HepG2 (cell line): ENCODE results near the gene ZBTB46. TPM values are rescaled to one million over a fixed set of nuclear protein-coding genes. Genes with fewer than 3 reads are reported as not detected.

Experiments
- ATAC-seq: fragments of 200-7000 bp; cut with Tn5 transposase; 3 replicates; pipeline ENCODE4 v1.9.1; 2020; ENCODE audit warnings: mild to moderate bottlenecking, moderate library complexity
- BruUV-seq: library from RNA; stranded (reverse); fragments of 400-500 nt; replicated peaks from 2 replicates; lab custom pipeline; 2021; lab: Mats Ljungman, UMichigan
- CTCF ChIA-PET: fragments of 300-600 bp; formaldehyde crosslinking; extraction: SDS; loops from one replicate; lab custom pipeline; 2021; ENCODE audit warnings: low total read pairs, inconsistent platforms, low intra/inter-chr PET ratio; lab: Yijun Ruan, JAX
- POLR2A ChIA-PET: fragments of 350-600 bp; sonication (Branson Sonifier 250); formaldehyde crosslinking; loops from one replicate; lab custom pipeline; 2020; ENCODE audit warnings: antibody characterized with exemption, inconsistent platforms; lab: Yijun Ruan, JAX
- DNase-seq: peaks from one replicate; pipeline ENCODE4 v3.0.0-alpha.2; 2015; ENCODE audit warnings: low spot score
- FAIRE-seq: peaks from 3 replicates; lab custom pipeline; 2011; peaks lifted over from hg19 to GRCh38; lab: Jason Lieb, UNC
- H2AFZ ChIP-seq: one replicate; pipeline ENCODE4 v1.6.1; 2011; ENCODE audit warnings: low read length, inconsistent platforms
- H3K27ac ChIP-seq: fragments of 300-600 bp; 3 replicates; pipeline ENCODE4 v1.8.0; 2011; ENCODE audit warnings: mixed run types, mild to moderate bottlenecking, mixed read lengths, low read length, inconsistent platforms; ENCODE audit not compliant: insufficient read depth; ENCODE audit errors: extremely low read length
- H3K27me3 ChIP-seq, 2 experiments: fragments of 200-600 bp in 1 of 2; 2 replicates in 1 of 2; 3 replicates in 1 of 2; pipeline versions ENCODE4 v1.6.0 to v1.8.0; 2011; ENCODE audit warnings: low read length in 2 of 2, mild to moderate bottlenecking in 2 of 2, moderate library complexity in 2 of 2, inconsistent platforms in 1 of 2; ENCODE audit not compliant: insufficient read depth in 2 of 2, control insufficient read depth in 1 of 2
- H3K36me3 ChIP-seq, 2 experiments: fragments of 200-600 bp in 1 of 2; replicated peaks in 1 of 2; 2 replicates in 1 of 2; 3 replicates in 1 of 2; pipeline versions ENCODE4 v1.5.1 to v1.8.0; 2011; ENCODE audit warnings: low read length in 2 of 2, inconsistent platforms in 1 of 2; ENCODE audit not compliant: insufficient read depth in 2 of 2, control insufficient read depth in 1 of 2
- H3K4me1 ChIP-seq: 2 replicates; pipeline ENCODE4 v1.5.1; 2012; ENCODE audit warnings: low read length, inconsistent platforms; ENCODE audit not compliant: insufficient read depth
- H3K4me2 ChIP-seq: 2 replicates; pipeline ENCODE4 v1.6.0; 2011; ENCODE audit warnings: low read depth, low read length, inconsistent platforms
- H3K4me3 ChIP-seq, 3 experiments: fragments of 200-600 bp in 1 of 3; sonication (generic), shearing (Covaris generic) in 1 of 3; replicated peaks in 1 of 3; 2 replicates each; pipeline ENCODE4 v1.5.1; 2011 to 2016; ENCODE audit warnings: low read length in 3 of 3, inconsistent platforms in 2 of 3, low read depth in 2 of 3, mild to moderate bottlenecking in 2 of 3, control low read depth in 1 of 3, mixed read lengths in 1 of 3; ENCODE audit not compliant: insufficient read depth in 1 of 3
- H3K79me2 ChIP-seq: one replicate; pipeline ENCODE4 v1.6.1; 2011; ENCODE audit warnings: low read length, inconsistent platforms; ENCODE audit not compliant: insufficient read depth
- H3K9ac ChIP-seq: 2 replicates; pipeline ENCODE4 v1.6.0; 2011; ENCODE audit warnings: mild to moderate bottlenecking, low read depth, low read length, inconsistent platforms; ENCODE audit not compliant: insufficient read depth
- H3K9me3 ChIP-seq: 2 replicates; pipeline ENCODE4 v1.5.1; 2012; ENCODE audit warnings: mild to moderate bottlenecking, low read length
- H4K20me1 ChIP-seq: 2 replicates; pipeline ENCODE4 v1.6.0; 2011; ENCODE audit warnings: inconsistent platforms, mild to moderate bottlenecking, low read length, moderate library complexity; ENCODE audit not compliant: insufficient read depth
- CREBL2 ChIP-seq: sonication (generic); formaldehyde crosslinking; IDR thresholded peaks from 2 replicates; pipeline ENCODE4 v1.8.1; 2023; ENCODE audit warnings: missing genetic modification reagents, mild to moderate bottlenecking, borderline replicate concordance
- ETV5 ChIP-seq: IDR thresholded peaks from 2 replicates; pipeline ENCODE4 v1.6.1; 2018; ENCODE audit warnings: missing biosample characterization, missing genetic modification reagents, inconsistent platforms, borderline replicate concordance
- GATA4 ChIP-seq: sonication (generic); IDR thresholded peaks from 2 replicates; pipeline ENCODE4 v1.6.1; 2016; ENCODE audit warnings: antibody characterized with exemption, low read depth, borderline replicate concordance
- KAT8 ChIP-seq: IDR thresholded peaks from 2 replicates; pipeline ENCODE4 v1.6.1; 2016; ENCODE audit warnings: missing genetic modification reagents, missing compliant biosample characterization
- NCOA5 ChIP-seq: sonication (generic); formaldehyde crosslinking; IDR thresholded peaks from 2 replicates; pipeline ENCODE4 v1.4.0; 2020; ENCODE audit warnings: missing genetic modification reagents
- SETDB1 ChIP-seq: sonication (generic); formaldehyde crosslinking; IDR thresholded peaks from 2 replicates; pipeline ENCODE4 v1.5.1; 2020; ENCODE audit warnings: missing genetic modification reagents, mild to moderate bottlenecking, borderline replicate concordance
- SKIL ChIP-seq: sonication (generic); formaldehyde crosslinking; IDR thresholded peaks from 2 replicates; pipeline ENCODE4 v1.8.0; 2022; ENCODE audit warnings: missing genetic modification reagents, mild to moderate bottlenecking, moderate library complexity, borderline replicate concordance
- SMYD3 ChIP-seq: sonication (generic); formaldehyde crosslinking; IDR thresholded peaks from 2 replicates; pipeline ENCODE4 v1.8.1; 2023; ENCODE audit warnings: mild to moderate bottlenecking, missing genetic modification reagents
- TBP ChIP-seq: sonication (generic); formaldehyde crosslinking; IDR thresholded peaks from 2 replicates; pipeline ENCODE4 v1.5.0; 2020; ENCODE audit warnings: missing genetic modification reagents
- ZNF207 ChIP-seq: fragments of 450-650 bp; IDR thresholded peaks from 2 replicates; pipeline ENCODE4 v1.6.1; 2016; ENCODE audit warnings: antibody characterized with exemption, borderline replicate concordance
- ZNF430 ChIP-seq: sonication (generic); formaldehyde crosslinking; IDR thresholded peaks from 2 replicates; pipeline ENCODE4 v1.9.0; 2021; ENCODE audit warnings: mild to moderate bottlenecking, missing genetic modification reagents
- ZNF605 ChIP-seq: sonication (generic); formaldehyde crosslinking; IDR thresholded peaks from 2 replicates; pipeline ENCODE4 v1.8.0; 2022; ENCODE audit warnings: mild to moderate bottlenecking, missing genetic modification reagents
- ZSCAN21 ChIP-seq: sonication (generic); formaldehyde crosslinking; IDR thresholded peaks from 2 replicates; pipeline ENCODE4 v1.8.0; 2022; ENCODE audit warnings: mild to moderate bottlenecking, missing genetic modification reagents, moderate library complexity, borderline replicate concordance
- WGBS: methylation state at CpG from one replicate; pipeline ENCODE4 v1.1.6; 2017; ENCODE audit warnings: low lambda C conversion rate; 5-methylcytosine and 5-hydroxymethylcytosine counted together
- in situ Hi-C: cut with HindIII; loops from 2 replicates; pipeline ENCODE4 v1.10.0; 2017; ENCODE audit warnings: low pct_unique_long_range_greater_than_20kb; ENCODE audit not compliant: extremely low pct_ligation_motif_present
- intact Hi-C: fragments of 100-400 bp; cut with micrococcal nuclease; formaldehyde crosslinking; loops from one replicate; pipeline ENCODE4 v1.10.0; 2022; ENCODE audit not compliant: unreplicated experiment
- polyA plus RNA-seq, 8 experiments: library from polyadenylated mRNA; depleted of rRNA in 3 of 8; stranded (reverse) in 7 of 8; unstranded in 1 of 8; fragments of >200 nt; fragmentation: Illumina TruSeq in 4 of 8; extraction: Trizol in 4 of 8; gene quantifications; 2 replicates each; pipeline versions ENCODE4 v1.2.1 to v1.2.3, GENCODE V29; 2011 to 2016; ENCODE audit warnings: low read depth in 4 of 8, missing spikeins in 1 of 8, mixed read lengths in 1 of 8; ENCODE audit not compliant: insufficient read depth in 1 of 8
- total RNA-seq, 5 experiments: library from RNA; depleted of rRNA; stranded (reverse); fragments of >200 nt; fragmentation: Illumina TruSeq; extraction: Trizol; gene quantifications; 2 replicates each; pipeline ENCODE4 v1.2.3, GENCODE V29; 2016; ENCODE audit warnings: low read depth in 1 of 5
- TF ChIP-seq, protein P1 (sequence below): sonication (generic); formaldehyde crosslinking; IDR thresholded peaks from 2 replicates; pipeline ENCODE4 v1.4.0; 2020; ENCODE audit warnings: missing genetic modification reagents, borderline replicate concordance

The ZBTB46 gene
- total and polyA plus RNA-seq, 2 of the 13 experiments (the other 11 are each of a cell fraction or from before 2014, with no cell fraction given) = 1.6 to 13.5 TPM

DNA sequence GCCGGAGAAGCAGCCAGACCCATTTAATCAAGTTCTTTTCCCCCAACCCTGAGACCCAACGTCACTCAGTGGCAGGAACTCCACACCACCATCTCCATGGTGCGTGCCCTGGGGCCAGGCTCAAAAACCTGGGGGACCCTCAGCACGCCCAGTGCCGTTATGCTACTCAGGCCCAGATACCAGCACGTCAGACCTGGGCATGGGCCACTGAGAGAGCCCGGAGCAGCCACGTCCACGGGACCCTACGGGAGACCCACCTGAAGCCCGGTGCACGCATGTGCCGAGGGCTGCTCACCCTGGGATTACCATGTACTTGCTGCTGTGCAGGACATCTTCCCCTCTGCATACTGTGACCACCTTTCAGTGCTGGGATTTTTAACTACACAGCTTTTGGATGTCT is 77.7 kb downstream of the ZBTB46 start:
- Histone ChIP-seq H3K4me3 (no peak overlapping the region), H3K79me2 (no peaks in the 10 kb centered on the region)
- TF ChIP-seq NCOA5 (CRISPR knock-in tag) = no peak
- TF ChIP-seq ZNF207 = no peak
- TF ChIP-seq ETV5 (CRISPR knock-in tag) = no peak
- TF ChIP-seq, protein P1, sequence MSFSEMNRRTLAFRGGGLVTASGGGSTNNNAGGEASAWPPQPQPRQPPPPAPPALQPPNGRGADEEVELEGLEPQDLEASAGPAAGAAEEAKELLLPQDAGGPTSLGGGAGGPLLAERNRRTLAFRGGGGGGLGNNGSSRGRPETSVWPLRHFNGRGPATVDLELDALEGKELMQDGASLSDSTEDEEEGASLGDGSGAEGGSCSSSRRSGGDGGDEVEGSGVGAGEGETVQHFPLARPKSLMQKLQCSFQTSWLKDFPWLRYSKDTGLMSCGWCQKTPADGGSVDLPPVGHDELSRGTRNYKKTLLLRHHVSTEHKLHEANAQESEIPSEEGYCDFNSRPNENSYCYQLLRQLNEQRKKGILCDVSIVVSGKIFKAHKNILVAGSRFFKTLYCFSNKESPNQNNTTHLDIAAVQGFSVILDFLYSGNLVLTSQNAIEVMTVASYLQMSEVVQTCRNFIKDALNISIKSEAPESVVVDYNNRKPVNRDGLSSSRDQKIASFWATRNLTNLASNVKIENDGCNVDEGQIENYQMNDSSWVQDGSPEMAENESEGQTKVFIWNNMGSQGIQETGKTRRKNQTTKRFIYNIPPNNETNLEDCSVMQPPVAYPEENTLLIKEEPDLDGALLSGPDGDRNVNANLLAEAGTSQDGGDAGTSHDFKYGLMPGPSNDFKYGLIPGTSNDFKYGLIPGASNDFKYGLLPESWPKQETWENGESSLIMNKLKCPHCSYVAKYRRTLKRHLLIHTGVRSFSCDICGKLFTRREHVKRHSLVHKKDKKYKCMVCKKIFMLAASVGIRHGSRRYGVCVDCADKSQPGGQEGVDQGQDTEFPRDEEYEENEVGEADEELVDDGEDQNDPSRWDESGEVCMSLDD (CRISPR knock-in tag) = no peak
- TF ChIP-seq GATA4 = no peak
- TF ChIP-seq ZNF430 (CRISPR knock-in tag) = no peak
- TF ChIP-seq TBP (CRISPR knock-in tag) = no peak
- no peak for TF ChIP-seq ZSCAN21 (CRISPR knock-in tag)
- no peak for TF ChIP-seq SKIL (CRISPR knock-in tag)
- TF ChIP-seq SMYD3 (CRISPR knock-in tag) = no peak
- TF ChIP-seq CREBL2 (CRISPR knock-in tag) = no peak
- no peak for TF ChIP-seq ZNF605 (CRISPR knock-in tag)
- TF ChIP-seq KAT8 (CRISPR knock-in tag) = no peak
- TF ChIP-seq SETDB1 = no peak
- TF ChIP-seq, all 625 proteins: peak for 0
- ATAC-seq (no peak), FAIRE-seq (no peak), DNase-seq (no peak)
- Histone ChIP-seq H3K4me2 (no peak overlapping the region), H3K36me3 (no peaks in the 10 kb centered on the region), H3K4me1 (peaks cover 42% of the 10 kb centered on the region), H3K27ac (no peak overlapping the region), H3K9me3 (no peaks in the 10 kb centered on the region), H2AFZ (no peak overlapping the region), H3K27me3 (peaks cover 0 to 3% of the 10 kb centered on the region in 2 experiments; a peak in 1 of 5 replicates), H4K20me1 (no peaks in the 10 kb centered on the region), H3K9ac (no peak overlapping the region)
- in situ Hi-C loops = no loop called here
- ChIA-PET POLR2A (no interaction called here), CTCF (no interaction called here)
- no TSS peak for BruUV-seq
- intact Hi-C loops = no loop called here
- WGBS = 88% methylated on average over 13 of the region's 13 CpGs
